Ishikawa (cell line): ENCODE data around the gene RAB31.

Experiments
- CEBPB ChIP-seq: IDR thresholded peaks from 2 replicates; pipeline ENCODE4 v1.6.1; 2012
- CREB1 ChIP-seq: IDR thresholded peaks from 2 replicates; pipeline ENCODE4 v1.6.1; 2012; ENCODE audit warnings: low read depth
- EGR1 ChIP-seq: IDR thresholded peaks from 2 replicates; pipeline ENCODE4 v1.6.1; 2012
- EP300 ChIP-seq: IDR thresholded peaks from 2 replicates; pipeline ENCODE4 v1.6.1; 2012; ENCODE audit warnings: borderline replicate concordance
- FOXM1 ChIP-seq: IDR thresholded peaks from 2 replicates; pipeline ENCODE4 v1.6.1; 2012; ENCODE audit warnings: low read depth, borderline replicate concordance
- MAX ChIP-seq: IDR thresholded peaks from 2 replicates; pipeline ENCODE4 v1.6.1; 2012
- NFIC ChIP-seq: IDR thresholded peaks from 2 replicates; pipeline ENCODE4 v1.6.1; 2012
- RAD21 ChIP-seq: IDR thresholded peaks from 2 replicates; pipeline ENCODE4 v1.6.1; 2012; ENCODE audit warnings: low read depth
- REST ChIP-seq: IDR thresholded peaks from 2 replicates; pipeline ENCODE4 v1.6.1; 2012; ENCODE audit warnings: low read depth, mild to moderate bottlenecking
- TAF1 ChIP-seq: IDR thresholded peaks from 2 replicates; pipeline ENCODE4 v1.6.1; 2012; ENCODE audit warnings: low read depth, mild to moderate bottlenecking
- TCF12 ChIP-seq: IDR thresholded peaks from 2 replicates; pipeline ENCODE4 v1.6.1; 2012; ENCODE audit warnings: low read depth
- TEAD4 ChIP-seq: IDR thresholded peaks from 2 replicates; pipeline ENCODE4 v1.6.1; 2012
- USF1 ChIP-seq: IDR thresholded peaks from 2 replicates; pipeline ENCODE4 v1.6.1; 2012
- YY1 ChIP-seq: IDR thresholded peaks from 2 replicates; pipeline ENCODE4 v1.6.1; 2012; ENCODE audit warnings: low read depth
- ZBTB7A ChIP-seq: IDR thresholded peaks from 2 replicates; pipeline ENCODE4 v1.6.1; 2012; ENCODE audit warnings: low read depth

RAB31 gene

GRCh38 chr18:9811978-9812377 lies 103.9 kb downstream of the RAB31 start:
- TF ChIP-seq USF1 (no peak), YY1 (no peak), ZBTB7A (no peak), RAD21 (no peak), NFIC (no peak), TEAD4 (no peak), EP300 (no peak), CREB1 (no peak)

GRCh38 chr18:9814431-9814830 lies 106.3 kb downstream of the RAB31 start:
- no peak for TF ChIP-seq TEAD4
- no peak for TF ChIP-seq EP300
- TF ChIP-seq FOXM1 = no peak
- no peak for TF ChIP-seq CREB1
- TF ChIP-seq ZBTB7A = no peak
- TF ChIP-seq MAX = no peak
- no peak for TF ChIP-seq USF1
- TF ChIP-seq NFIC = no peak
- TF ChIP-seq EGR1 = no peak
- no peak for TF ChIP-seq YY1
- no peak for TF ChIP-seq REST
- TF ChIP-seq TCF12 = no peak
- no peak for TF ChIP-seq TAF1
- no peak for TF ChIP-seq RAD21
- TF ChIP-seq CEBPB = no peak

- TF ChIP-seq TEAD4 = no peak
- no peak for TF ChIP-seq CREB1
- no peak for TF ChIP-seq TAF1
- TF ChIP-seq NFIC = no peak
- no peak for TF ChIP-seq MAX
- TF ChIP-seq TCF12 = no peak
- no peak for TF ChIP-seq YY1
- TF ChIP-seq CEBPB = no peak
- TF ChIP-seq FOXM1 = no peak
- no peak for TF ChIP-seq REST
- no peak for TF ChIP-seq EP300
- no peak for TF ChIP-seq EGR1
- no peak for TF ChIP-seq ZBTB7A
- TF ChIP-seq RAD21 = no peak
- TF ChIP-seq USF1 = no peak
These were observed 109.2 kb downstream of the RAB31 start for GRCh38 chr18:9817286-9817685.

- TF ChIP-seq EGR1 = no peak
- no peak for TF ChIP-seq MAX
- no peak for TF ChIP-seq NFIC
- no peak for TF ChIP-seq REST
- TF ChIP-seq TCF12 = no peak
These were observed 109.8 kb downstream of the RAB31 start for GRCh38 chr18:9817725-9818422.
